Measurements from ENCODE around the gene TSSK3.

- no peak for TF ChIP-seq CTCF (IDR thresholded peaks at IDR 0.05)
- TF ChIP-seq POLR2AphosphoS5 (IDR thresholded peaks at IDR 0.05) = no peak
Observed at GRCh38 chr1:32411261-32411660, 48.9 kb downstream of the TSSK3 start.
